ENCODE results near the gene TBXA2R. TPM values are rescaled to one million over a fixed set of nuclear protein-coding genes. Genes with fewer than 3 reads are reported as not detected.
"Not testable (repeated sequence)": the region's sequence is repeated elsewhere in the genome, so short reads cannot be mapped to it uniquely, and the experiment has no call there.

The TBXA2R gene
- total RNA-seq, 1 donor from 2014 or later = 1.9 TPM

DNA sequence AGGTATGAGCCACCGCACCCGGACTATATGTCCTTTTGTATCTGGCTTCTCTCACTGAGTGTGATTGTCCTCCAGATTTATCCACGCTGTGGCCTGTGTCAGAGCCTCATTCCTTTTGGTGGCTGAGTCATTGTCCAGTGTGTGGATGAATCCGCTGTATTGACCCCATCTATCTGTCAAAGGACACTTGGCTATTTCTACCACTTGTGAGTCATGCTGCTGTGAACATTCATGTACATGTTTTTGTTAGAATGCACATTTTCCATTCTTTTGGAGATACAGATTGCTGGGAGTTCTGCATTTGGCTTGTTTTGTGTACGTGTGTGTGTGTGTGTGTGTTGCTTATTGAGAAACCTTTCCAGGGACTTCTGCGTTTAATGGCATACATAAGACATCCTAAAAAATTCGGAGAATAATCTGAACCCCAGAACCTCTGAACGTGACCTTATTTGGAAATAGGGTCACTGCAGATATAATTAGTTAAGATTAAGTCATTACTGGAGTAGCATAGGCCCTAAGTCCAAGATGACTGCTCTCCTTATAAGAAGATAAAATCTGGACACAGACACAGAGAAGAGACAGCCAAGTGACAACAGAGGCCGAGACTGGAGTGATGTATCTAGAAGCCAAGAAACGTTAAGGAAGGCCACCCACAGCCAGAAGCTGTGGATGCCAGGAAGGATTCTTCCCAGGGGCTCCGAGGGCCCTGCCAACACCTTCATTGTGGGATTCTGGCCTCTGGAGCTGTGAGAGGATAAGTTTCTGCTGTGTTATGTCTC, 26.3 kb downstream of the TBXA2R start:
- peak; percentile 45 for DNase-seq (ENCODE audit: low spot score)

DNA sequence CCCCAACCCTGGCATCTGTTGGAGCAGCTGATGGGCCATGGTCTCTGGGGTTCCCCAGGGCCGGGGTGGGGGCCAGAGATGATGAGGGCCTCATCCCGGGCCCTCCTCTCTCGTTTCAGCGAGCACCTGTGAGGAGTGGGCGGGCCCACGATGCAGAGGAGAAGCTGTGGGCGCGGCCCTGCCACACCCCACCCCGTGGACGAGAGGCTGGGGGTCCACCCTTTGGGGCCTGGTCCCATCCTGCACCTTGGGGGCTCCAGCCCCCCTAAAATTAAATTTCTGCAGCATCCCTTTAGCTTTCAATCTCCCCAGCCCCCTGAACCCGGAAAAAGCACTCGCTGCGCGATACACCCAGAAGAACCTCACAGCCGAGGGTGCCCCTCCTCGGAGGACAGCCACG, 28.3 kb downstream of the TBXA2R start:
- DNase-seq (ENCODE audit: low spot score) = no peak

GRCh38 chr19:3577723-3578344, 28.8 kb downstream of the TBXA2R start:
- DNase-seq (ENCODE audit: low spot score) = no peak

DNA sequence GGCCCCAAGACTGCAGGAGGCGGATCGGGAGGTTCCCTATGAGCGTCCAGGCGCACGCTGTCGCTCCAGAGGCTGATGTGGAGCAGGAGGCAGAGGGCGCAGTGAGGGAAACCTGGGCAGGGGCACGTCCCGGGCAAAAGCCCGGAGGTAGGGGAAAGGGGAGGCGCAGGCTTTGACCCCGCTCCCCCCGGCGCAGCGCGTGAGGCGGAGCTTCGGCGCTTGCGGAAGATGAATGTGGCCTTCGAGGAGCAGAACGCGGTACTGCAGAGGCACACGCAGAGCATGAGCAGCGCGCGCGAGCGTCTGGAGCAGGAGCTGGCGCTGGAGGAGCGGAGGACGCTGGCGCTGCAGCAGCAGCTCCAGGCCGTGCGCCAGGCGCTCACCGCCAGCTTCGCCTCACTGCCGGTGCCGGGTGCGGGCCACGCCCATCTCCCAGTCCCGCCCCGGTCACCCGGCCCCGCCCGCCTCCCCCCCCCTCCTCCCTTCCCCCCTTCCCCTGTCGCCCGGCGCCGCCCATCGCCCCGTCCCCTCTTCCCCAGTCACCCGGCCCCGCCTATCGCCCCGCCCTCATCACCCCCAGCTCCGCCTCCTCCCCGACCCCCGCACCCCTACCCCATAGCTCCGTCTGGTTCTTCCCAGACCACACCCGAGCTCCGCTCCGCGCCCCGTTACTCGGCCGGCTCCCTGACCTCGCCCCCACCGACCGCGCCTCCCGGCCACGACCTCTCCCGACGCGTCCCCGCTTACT, 29.8 kb downstream of the TBXA2R start:
- DNase-seq (ENCODE audit: low spot score) = peak; percentile 78

DNA sequence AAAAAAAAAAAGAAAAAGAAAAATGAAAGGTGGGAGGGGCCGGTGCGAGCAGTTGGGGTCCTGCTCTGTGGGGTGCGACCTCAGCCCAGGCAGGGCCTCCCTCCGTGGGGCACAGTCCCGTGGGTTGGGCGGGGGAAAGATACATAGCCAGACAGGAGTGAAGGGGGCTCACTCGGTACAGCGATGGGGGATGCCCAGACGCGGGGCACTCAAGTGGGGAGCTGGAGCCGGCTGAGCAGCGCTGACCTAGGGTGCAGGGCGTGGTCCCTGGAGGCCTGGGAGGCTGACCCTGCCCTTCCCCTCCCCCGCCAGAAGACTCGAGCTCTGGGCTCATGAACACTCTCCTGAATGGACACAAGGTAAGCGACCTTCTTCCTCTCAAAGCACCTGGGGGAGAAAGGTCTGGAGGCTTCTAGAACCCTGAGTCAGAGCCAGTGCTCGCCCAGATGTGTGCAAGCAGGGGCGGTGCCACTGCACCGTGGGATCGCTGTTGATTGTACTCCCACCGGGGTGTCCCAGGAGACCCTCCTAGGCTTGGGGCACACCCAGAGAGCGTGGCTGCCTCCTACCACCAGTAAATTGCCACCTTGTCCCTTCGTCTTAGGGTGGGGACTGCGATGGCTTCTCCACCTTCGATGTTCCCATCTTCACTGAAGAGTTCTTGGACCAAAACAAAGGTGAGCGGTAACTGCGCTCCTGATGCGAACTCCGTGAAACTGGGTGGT, 30.6 kb downstream of the TBXA2R start:
- no peak for DNase-seq (ENCODE audit: low spot score)

GRCh38 chr19:3575260-3575741, 31.4 kb downstream of the TBXA2R start:
- no peak for DNase-seq (ENCODE audit: low spot score)

DNA sequence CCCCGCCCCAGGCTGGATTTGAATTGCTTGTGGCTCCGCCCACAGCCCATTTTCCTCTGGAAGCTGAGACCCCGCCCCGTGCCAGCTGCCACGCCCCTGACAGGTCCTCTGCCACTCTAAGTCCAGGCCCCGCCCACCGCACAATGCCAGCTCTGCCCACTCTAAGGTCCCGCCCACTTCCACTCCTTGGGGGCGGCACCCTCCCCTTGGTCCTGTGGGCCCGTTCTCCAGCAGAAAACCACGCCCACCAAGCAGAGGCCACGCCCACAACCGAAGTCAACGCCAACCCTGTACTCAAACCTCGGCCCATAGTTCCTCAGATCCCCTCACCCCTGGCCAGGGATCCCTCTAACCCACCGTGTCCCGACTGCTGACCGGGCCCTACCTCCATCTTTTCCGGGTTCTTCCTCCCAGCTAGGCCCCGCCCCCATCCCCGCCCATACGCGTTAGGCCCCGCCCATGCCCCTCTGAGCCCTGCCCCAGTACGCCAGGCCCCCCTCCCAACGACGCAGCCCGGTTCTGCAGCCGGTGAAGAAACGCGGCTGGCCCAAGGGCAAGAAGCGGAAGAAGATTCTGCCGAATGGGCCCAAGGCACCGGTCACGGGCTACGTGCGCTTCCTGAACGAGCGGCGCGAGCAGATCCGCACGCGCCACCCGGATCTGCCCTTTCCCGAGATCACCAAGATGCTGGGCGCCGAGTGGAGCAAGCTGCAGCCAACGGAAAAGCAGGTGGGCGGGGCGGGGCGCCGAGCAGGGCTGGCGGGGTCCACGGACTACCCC, 32.6 kb downstream of the TBXA2R start:
- DNase-seq (ENCODE audit: low spot score) = peak; percentile 82

GRCh38 chr19:3573162-3573857, 33.4 kb downstream of the TBXA2R start:
- DNase-seq (ENCODE audit: low spot score) = peak; percentile 31

DNA sequence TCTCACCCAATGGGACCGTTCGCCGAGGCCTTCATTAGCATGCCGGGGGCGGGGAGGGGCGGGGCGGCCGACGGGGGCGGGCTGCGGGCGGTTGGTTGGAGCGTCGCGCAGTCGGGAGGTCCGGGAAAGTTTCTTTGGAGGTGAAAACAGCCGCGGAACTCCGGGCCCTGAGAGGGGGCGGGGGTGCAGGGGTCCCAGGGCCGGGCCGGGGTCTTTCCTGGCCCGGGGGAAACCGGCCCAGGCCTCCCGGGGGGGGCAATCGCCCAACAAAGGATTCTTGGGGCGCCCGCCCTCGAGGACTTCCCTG, 33.9 kb downstream of the TBXA2R start, which contains the start of gene HMG20B:
HMG20B (plus strand) TSS at position 90 of the 307 bp plus-strand sequence. CDS start 366 bp downstream, outside the sequence.
- no peak for DNase-seq (ENCODE audit: low spot score)

- peak; percentile 100 for DNase-seq (ENCODE audit: low spot score)
Observed at GRCh38 chr19:3572132-3572854, 34.4 kb downstream of the TBXA2R start.

GRCh38 chr19:3570606-3571011, 36.1 kb downstream of the TBXA2R start:
- no peak for DNase-seq (ENCODE audit: low spot score)

- not testable (repeated sequence) for DNase-seq (ENCODE audit: low spot score)
Observed at GRCh38 chr19:3570042-3570441, 36.6 kb downstream of the TBXA2R start.

GRCh38 chr19:3565139-3565538, 41.5 kb downstream of the TBXA2R start:
- no peak for DNase-seq (ENCODE audit: low spot score)

DNA sequence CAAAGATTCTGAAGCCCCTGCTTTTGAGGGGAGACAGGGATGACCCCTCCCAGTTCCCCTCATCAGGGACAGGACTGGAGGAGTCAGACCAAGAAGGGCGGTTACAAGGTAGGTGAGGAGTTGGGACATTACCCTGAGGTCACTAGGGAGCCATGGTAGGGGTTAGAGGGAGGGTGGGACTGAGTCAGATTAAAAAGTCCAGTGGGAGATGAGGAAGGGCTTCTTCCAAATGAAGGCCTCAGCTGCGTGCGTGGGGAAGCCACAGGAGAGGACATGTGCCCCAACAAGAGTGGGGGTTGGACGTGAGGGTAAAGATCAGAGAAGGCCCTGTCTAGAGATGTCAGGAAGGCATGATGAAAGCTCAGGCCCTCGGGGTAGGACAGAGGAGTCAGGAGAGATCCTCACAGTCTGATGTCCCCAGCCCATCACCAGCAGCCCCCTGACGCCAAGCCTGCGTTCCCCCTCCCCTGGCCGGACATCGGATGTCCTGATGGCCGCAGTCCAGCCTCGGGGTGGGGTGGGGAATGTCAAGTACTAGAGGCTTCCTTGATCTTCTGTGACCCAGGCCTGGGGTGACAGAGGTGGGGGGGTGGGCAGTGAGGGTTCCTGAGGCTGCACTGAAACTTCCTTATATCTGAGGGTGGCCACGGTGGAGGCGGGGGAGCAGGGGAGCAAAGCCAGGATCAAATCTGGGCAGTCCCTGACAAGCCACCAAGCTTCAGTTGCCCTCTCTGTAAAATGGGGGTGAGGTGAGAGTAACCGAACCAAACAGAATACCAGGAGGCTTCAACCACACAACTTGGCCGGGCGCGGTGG, 42.8 kb downstream of the TBXA2R start:
- DNase-seq (ENCODE audit: low spot score) = no peak

DNA sequence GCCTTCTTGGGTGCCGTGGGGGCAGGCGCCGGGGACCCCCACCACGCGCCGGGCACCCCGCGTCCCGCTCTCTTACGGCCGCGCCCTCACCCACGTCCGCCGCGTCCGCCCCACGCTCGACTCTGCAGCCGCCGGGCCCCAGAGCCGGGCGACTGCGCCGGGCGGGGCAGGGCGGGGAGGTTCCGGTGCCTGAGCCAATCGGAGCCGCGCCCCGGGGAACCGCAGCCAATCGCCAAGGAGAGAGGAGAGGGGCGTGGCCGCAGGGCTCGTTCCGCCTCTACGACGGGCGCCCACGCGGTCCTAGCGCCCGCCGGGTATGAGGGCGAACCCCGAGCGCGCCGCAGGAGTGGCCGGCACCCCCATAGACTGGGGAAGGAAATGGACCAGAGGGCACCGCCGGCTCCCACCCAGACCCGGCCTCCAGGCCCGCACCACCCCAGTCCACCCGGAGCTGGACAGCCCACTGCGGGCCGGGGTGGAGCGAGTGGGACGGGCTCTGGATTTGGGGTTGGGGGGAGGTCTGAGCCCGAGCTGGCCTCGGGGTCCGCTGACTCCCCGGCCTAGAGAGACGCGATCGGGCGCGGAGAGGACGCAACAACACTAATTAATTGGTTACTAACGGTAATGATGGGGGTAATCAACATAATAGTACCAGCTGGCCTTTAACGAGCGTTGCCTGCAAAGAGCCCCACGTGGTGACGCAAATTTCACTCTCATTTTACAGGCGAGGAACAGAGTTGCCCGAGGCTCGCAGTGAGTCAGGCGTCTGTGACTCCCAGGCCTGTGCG, 49.0 kb downstream of the TBXA2R start, which contains the start of gene MFSD12:
MFSD12 (minus strand) TSS at position 126 of the 788 bp plus-strand sequence. CDS start 183 bp downstream, outside the sequence.
- DNase-seq (ENCODE audit: low spot score) = peak; percentile 96

DNA sequence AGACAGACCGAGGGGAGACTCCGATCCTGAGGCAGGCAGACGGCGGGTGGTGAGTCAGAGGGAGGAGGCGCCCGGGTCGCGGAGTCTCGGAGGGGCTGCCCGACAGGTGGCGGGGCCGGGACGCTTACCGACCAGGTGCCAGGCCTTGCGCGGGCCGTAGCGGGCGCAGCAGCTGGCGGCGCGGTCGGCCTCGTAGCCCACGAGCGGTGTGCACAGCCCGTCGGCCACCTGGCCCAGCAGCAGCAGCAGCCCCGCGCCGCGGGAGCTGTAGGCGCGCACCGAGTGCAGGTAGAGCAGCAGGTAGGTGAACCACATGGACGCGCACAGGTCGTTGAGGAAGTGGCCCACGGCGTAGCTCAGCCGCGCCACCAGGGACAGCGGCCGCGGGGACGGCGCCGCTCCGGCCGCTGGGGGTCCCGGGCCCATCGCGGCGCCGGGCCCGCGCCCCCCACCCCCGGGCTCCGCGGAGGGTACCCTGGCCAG, 49.7 kb downstream of the TBXA2R start:
- no peak for DNase-seq (ENCODE audit: low spot score)

DNA sequence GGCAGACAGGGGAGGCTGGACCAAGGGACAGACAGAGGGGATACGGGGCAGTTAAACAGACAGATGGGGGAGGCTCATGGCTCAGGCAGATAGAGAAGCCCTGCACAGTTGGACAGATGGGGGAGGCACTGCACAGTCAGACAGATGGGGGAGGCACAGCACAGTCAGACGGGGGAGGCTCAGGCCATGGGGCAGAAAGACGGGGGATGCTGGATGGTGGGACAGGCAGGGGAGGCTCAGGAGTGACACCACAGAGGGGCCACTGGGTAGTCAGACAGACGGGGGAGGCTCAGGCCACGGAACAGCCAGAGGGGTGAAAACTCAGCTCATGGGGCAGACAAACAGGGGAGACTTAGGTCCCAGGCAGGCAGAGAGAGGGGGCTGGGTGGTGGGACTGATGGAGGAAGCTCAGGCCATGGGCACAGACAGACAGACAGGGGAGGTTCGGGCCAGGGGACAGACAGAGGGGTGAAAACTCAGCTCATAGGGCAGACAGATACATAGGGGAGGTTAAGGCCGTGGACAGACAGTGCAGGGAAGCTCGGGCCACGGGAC, 50.2 kb downstream of the TBXA2R start:
- DNase-seq (ENCODE audit: low spot score) = no peak

Data from umbilical cord (tissue), 2 donors.